Endodermal cell (in vitro differentiated cells): ENCODE measurements around the gene TSPAN18. TPM values are rescaled to one million over a fixed set of nuclear protein-coding genes. Genes with fewer than 3 reads are reported as not detected.

Experiments
- DNase-seq: peaks from one replicate; pipeline ENCODE4 v3.0.0-alpha.2; 2017
- H3K27ac ChIP-seq: 2 replicates; pipeline ENCODE4 v1.5.1; 2013; ENCODE audit warnings: mild to moderate bottlenecking, low read depth, low read length, moderate library complexity
- H3K27me3 ChIP-seq: 2 replicates; pipeline ENCODE4 v1.6.1; 2013; ENCODE audit warnings: mild to moderate bottlenecking, low read length, moderate library complexity; ENCODE audit not compliant: insufficient read depth, control insufficient read depth, poor library complexity, severe bottlenecking
- H3K36me3 ChIP-seq: 2 replicates; pipeline ENCODE4 v1.7.0; 2013; ENCODE audit warnings: mild to moderate bottlenecking, low read length, moderate library complexity; ENCODE audit not compliant: control insufficient read depth, insufficient read depth
- H3K4me1 ChIP-seq: one replicate; pipeline ENCODE4 v1.7.0; 2013; ENCODE audit warnings: low read length; ENCODE audit not compliant: control insufficient read depth, insufficient read depth
- H3K4me3 ChIP-seq: 2 replicates; pipeline ENCODE4 v1.5.1; 2013; ENCODE audit warnings: mild to moderate bottlenecking, low read length, moderate library complexity
- H3K9ac ChIP-seq: 2 replicates; pipeline ENCODE4 v1.6.1; 2013; ENCODE audit warnings: mild to moderate bottlenecking, low read length, moderate library complexity; ENCODE audit not compliant: poor library complexity, severe bottlenecking; ENCODE audit errors: extremely low read depth
- H3K9me3 ChIP-seq: 2 replicates; pipeline ENCODE4 v1.6.1; 2013; ENCODE audit warnings: mild to moderate bottlenecking, low read length, moderate library complexity; ENCODE audit not compliant: control insufficient read depth
- H3K27ac Mint-ChIP-seq: 2 replicates; pipeline ENCODE4 v1.8.0; 2020; ENCODE audit warnings: mixed read lengths
- H3K27me3 Mint-ChIP-seq: 2 replicates; pipeline ENCODE4 v1.8.0; 2021; ENCODE audit warnings: mild to moderate bottlenecking, mixed read lengths; ENCODE audit not compliant: insufficient read depth
- H3K36me3 Mint-ChIP-seq: 2 replicates; pipeline ENCODE4 v1.8.0; 2020; ENCODE audit warnings: low read depth, mixed read lengths
- H3K4me1 Mint-ChIP-seq: 2 replicates; pipeline ENCODE4 v1.8.0; 2020; ENCODE audit warnings: mixed read lengths
- H3K4me3 Mint-ChIP-seq: 2 replicates; pipeline ENCODE4 v1.8.0; 2020; ENCODE audit warnings: mild to moderate bottlenecking, moderate library complexity, mixed read lengths
- H3K9me3 Mint-ChIP-seq: 2 replicates; pipeline ENCODE4 v1.8.0; 2020; ENCODE audit warnings: mild to moderate bottlenecking, mixed read lengths
- CTCF ChIP-seq: fragments of 200-600 bp; sonication (generic); conservative IDR thresholded peaks from 2 replicates; pipeline ENCODE4 v1.5.0; 2021; ENCODE audit warnings: antibody characterized with exemption, mild to moderate bottlenecking
- whole genome bisulfite sequencing, 2 experiments: methylation state at CpG; one replicate each; pipeline versions ENCODE4 v1.1.5 to v1.1.7; 2013; ENCODE audit warnings: missing lambda C conversion rate in 2 of 2, mixed read lengths in 1 of 2; ENCODE audit not compliant: insufficient coverage in 1 of 2, insufficient read length in 1 of 2; 5-methylcytosine and 5-hydroxymethylcytosine counted together
- total RNA-seq, 2 donors: library from RNA; stranded (reverse); fragmentation: NEBNext Ultra II Directional in 1 of 2; extraction: Animal tissue kit (Norgen Biotek cat#: 25700) in 1 of 2; gene quantifications; 2 replicates in 1 of 2; 3 replicates in 1 of 2; pipeline ENCODE4 v1.2.1, GENCODE V29; 2021

Gene TSPAN18
- total RNA-seq, 2 donors from 2014 or later: 28.0 to 28.7 TPM

- Histone ChIP-seq H3K9ac (no peak overlapping the region), H3K4me3 (no peak overlapping the region), H3K4me1 (peaks cover 3% of the 10 kb centered on the region), H3K27me3 (no peaks in the 10 kb centered on the region), H3K36me3 (no peaks in the 10 kb centered on the region), H3K9me3 (no peaks in the 10 kb centered on the region), H3K27ac (no peak overlapping the region)
- Mint-ChIP-seq H3K27ac (no peak overlapping the region), H3K36me3 (no peaks in the 10 kb centered on the region), H3K27me3 (peaks cover 2% of the 10 kb centered on the region), H3K9me3 (no peaks in the 10 kb centered on the region), H3K4me1 (peaks cover 9% of the 10 kb centered on the region), H3K4me3 (no peak overlapping the region)
- no peak for DNase-seq
- no peak for TF ChIP-seq CTCF
- WGBS, 2 experiments: 92% methylated on average over 2 of the region's 2 CpGs; no CpG with 5 or more reads in 1 of the 2 experiments
These were observed 187.3 kb downstream of the TSPAN18 start for GRCh38 chr11:44914105-44914504.

DNA sequence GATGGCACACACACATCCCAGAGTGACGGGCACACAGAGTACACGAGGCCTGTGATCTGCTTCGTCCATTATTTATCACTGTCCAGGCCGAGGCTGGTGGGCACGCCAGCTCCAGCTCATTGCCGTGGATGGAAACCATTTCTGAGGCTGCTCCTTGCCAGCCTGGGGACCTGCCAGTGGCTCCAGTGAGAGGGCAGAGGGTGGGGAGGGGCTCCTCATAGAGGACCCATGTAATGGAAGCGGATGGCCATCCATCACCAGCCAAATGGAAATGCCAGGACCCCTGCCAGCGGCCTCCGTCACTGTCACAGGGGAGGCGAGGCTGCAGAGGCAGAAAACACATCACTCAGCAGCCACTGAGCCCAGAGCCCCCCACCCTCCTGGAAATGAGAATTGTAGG is 188.2 kb downstream of the TSPAN18 start:
- Histone ChIP-seq H3K27ac (no peak overlapping the region), H3K36me3 (no peaks in the 10 kb centered on the region), H3K4me1 (peaks cover 3% of the 10 kb centered on the region), H3K9me3 (no peaks in the 10 kb centered on the region), H3K4me3 (no peak overlapping the region), H3K27me3 (no peaks in the 10 kb centered on the region), H3K9ac (no peak overlapping the region)
- no peak for TF ChIP-seq CTCF
- Mint-ChIP-seq H3K4me1 (peaks cover 9% of the 10 kb centered on the region), H3K36me3 (no peaks in the 10 kb centered on the region), H3K9me3 (no peaks in the 10 kb centered on the region), H3K27ac (no peak overlapping the region), H3K4me3 (no peak overlapping the region), H3K27me3 (no peaks in the 10 kb centered on the region)
- no peak for DNase-seq
- 82 to 85% methylated on average over 2 to 10 of the region's 10 CpGs for WGBS, 2 experiments

- no peaks in the 10 kb centered on the region for H3K27me3 Mint-ChIP-seq
- Histone ChIP-seq H3K36me3 (no peaks in the 10 kb centered on the region), H3K9ac (no peak overlapping the region), H3K4me3 (no peak overlapping the region), H3K27me3 (no peaks in the 10 kb centered on the region), H3K4me1 (peaks cover 3% of the 10 kb centered on the region), H3K9me3 (no peaks in the 10 kb centered on the region), H3K27ac (no peak overlapping the region)
- no peak overlapping the region for H3K27ac Mint-ChIP-seq
- TF ChIP-seq CTCF: no peak
- WGBS, 2 experiments: 93 to 98% methylated on average over 5 to 10 of the region's 10 CpGs
- no peak overlapping the region for H3K4me3 Mint-ChIP-seq
- no peaks in the 10 kb centered on the region for H3K9me3 Mint-ChIP-seq
- DNase-seq: no peak
- peaks cover 12% of the 10 kb centered on the region for H3K4me1 Mint-ChIP-seq
- no peaks in the 10 kb centered on the region for H3K36me3 Mint-ChIP-seq
These were observed 188.9 kb downstream of the TSPAN18 start for GRCh38 chr11:44915621-44916020.
